Liver (tissue), 3 donors: ENCODE measurements around the gene PRR9.

Experiments
- EGR1 ChIP-seq, 2 donors: IDR thresholded peaks; 2 replicates each; pipeline ENCODE4 v1.6.1; 2016 to 2018; ENCODE audit warnings: antibody characterized with exemption in 2 of 2, low read depth in 2 of 2
- FOXA1 ChIP-seq: IDR thresholded peaks from 2 replicates; pipeline ENCODE4 v1.6.1; 2016; ENCODE audit warnings: antibody characterized with exemption
- FOXA2 ChIP-seq: IDR thresholded peaks from 2 replicates; pipeline ENCODE4 v1.6.1; 2016; ENCODE audit warnings: antibody characterized with exemption
- GABPA ChIP-seq, 2 donors: IDR thresholded peaks in 1 of 2; conservative IDR thresholded peaks in 1 of 2; 2 replicates each; pipeline ENCODE4 v1.6.1; 2016; ENCODE audit warnings: antibody characterized with exemption in 2 of 2, mild to moderate bottlenecking in 1 of 2, moderate library complexity in 1 of 2
- HNF4A ChIP-seq, 2 donors: conservative IDR thresholded peaks; 2 replicates each; pipeline ENCODE4 v1.6.1; 2016; ENCODE audit warnings: antibody characterized with exemption in 2 of 2, mild to moderate bottlenecking in 2 of 2
- JUND ChIP-seq, 2 donors: IDR thresholded peaks; 2 replicates each; pipeline ENCODE4 v1.6.1; 2016; ENCODE audit warnings: antibody characterized with exemption in 2 of 2
- RAD21 ChIP-seq, 2 donors: IDR thresholded peaks; 2 replicates each; pipeline ENCODE4 v1.6.1; 2016; ENCODE audit warnings: antibody characterized with exemption in 2 of 2, mild to moderate bottlenecking in 2 of 2
- RXRA ChIP-seq, 2 donors: IDR thresholded peaks; 2 replicates each; pipeline ENCODE4 v1.6.1; 2017 to 2018; ENCODE audit warnings: antibody characterized with exemption in 2 of 2, mild to moderate bottlenecking in 1 of 2
- SP1 ChIP-seq: IDR thresholded peaks from 2 replicates; pipeline ENCODE4 v1.6.1; 2018; ENCODE audit warnings: antibody characterized with exemption, mild to moderate bottlenecking
- TAF1 ChIP-seq: conservative IDR thresholded peaks from 2 replicates; pipeline ENCODE4 v1.6.1; 2016; ENCODE audit warnings: antibody characterized with exemption, mild to moderate bottlenecking
- YY1 ChIP-seq: IDR thresholded peaks from 2 replicates; pipeline ENCODE4 v1.6.1; 2016; ENCODE audit warnings: antibody characterized with exemption, mild to moderate bottlenecking
- TF ChIP-seq, protein P1 (sequence below): fragments of 150-350 bp; IDR thresholded peaks from 2 replicates; pipeline ENCODE4 v1.5.1; 2017; ENCODE audit warnings: improper control_type of control experiment, low read depth, low read length; ENCODE audit not compliant: missing input control
- TF ChIP-seq, protein P2 (sequence below): IDR thresholded peaks from 2 replicates; pipeline ENCODE4 v1.6.1; 2016; ENCODE audit warnings: antibody characterized with exemption, mild to moderate bottlenecking
- TF ChIP-seq, protein P3 (sequence below): IDR thresholded peaks from 2 replicates; pipeline ENCODE4 v1.6.1; 2016; ENCODE audit warnings: antibody characterized with exemption
- donor health status: healthy.
- donor health status: healthy.

DNA sequence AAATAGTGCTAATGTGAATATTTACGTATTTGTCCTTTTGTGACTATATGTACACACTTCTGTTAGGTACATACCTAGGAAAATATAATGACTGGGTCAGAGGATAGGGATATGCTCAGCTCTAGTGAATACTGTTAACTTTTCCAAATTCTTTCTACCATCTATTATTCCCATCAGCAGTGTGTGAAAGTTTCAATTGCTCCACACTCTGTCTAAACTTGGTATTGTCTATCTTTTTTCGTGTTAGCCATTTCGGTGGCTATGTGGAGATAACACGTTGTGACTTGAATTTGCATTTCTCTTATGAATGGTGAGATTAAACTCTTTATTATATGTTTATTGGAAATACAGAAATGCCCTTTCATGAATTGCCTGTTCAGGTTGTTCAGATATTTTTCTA lies 36.8 kb upstream of the PRR9 start:
- TF ChIP-seq, protein P1, sequence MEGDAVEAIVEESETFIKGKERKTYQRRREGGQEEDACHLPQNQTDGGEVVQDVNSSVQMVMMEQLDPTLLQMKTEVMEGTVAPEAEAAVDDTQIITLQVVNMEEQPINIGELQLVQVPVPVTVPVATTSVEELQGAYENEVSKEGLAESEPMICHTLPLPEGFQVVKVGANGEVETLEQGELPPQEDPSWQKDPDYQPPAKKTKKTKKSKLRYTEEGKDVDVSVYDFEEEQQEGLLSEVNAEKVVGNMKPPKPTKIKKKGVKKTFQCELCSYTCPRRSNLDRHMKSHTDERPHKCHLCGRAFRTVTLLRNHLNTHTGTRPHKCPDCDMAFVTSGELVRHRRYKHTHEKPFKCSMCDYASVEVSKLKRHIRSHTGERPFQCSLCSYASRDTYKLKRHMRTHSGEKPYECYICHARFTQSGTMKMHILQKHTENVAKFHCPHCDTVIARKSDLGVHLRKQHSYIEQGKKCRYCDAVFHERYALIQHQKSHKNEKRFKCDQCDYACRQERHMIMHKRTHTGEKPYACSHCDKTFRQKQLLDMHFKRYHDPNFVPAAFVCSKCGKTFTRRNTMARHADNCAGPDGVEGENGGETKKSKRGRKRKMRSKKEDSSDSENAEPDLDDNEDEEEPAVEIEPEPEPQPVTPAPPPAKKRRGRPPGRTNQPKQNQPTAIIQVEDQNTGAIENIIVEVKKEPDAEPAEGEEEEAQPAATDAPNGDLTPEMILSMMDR, result no peak
- TF ChIP-seq, protein P2, sequence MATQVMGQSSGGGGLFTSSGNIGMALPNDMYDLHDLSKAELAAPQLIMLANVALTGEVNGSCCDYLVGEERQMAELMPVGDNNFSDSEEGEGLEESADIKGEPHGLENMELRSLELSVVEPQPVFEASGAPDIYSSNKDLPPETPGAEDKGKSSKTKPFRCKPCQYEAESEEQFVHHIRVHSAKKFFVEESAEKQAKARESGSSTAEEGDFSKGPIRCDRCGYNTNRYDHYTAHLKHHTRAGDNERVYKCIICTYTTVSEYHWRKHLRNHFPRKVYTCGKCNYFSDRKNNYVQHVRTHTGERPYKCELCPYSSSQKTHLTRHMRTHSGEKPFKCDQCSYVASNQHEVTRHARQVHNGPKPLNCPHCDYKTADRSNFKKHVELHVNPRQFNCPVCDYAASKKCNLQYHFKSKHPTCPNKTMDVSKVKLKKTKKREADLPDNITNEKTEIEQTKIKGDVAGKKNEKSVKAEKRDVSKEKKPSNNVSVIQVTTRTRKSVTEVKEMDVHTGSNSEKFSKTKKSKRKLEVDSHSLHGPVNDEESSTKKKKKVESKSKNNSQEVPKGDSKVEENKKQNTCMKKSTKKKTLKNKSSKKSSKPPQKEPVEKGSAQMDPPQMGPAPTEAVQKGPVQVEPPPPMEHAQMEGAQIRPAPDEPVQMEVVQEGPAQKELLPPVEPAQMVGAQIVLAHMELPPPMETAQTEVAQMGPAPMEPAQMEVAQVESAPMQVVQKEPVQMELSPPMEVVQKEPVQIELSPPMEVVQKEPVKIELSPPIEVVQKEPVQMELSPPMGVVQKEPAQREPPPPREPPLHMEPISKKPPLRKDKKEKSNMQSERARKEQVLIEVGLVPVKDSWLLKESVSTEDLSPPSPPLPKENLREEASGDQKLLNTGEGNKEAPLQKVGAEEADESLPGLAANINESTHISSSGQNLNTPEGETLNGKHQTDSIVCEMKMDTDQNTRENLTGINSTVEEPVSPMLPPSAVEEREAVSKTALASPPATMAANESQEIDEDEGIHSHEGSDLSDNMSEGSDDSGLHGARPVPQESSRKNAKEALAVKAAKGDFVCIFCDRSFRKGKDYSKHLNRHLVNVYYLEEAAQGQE, result no peak
- TF ChIP-seq, protein P3, sequence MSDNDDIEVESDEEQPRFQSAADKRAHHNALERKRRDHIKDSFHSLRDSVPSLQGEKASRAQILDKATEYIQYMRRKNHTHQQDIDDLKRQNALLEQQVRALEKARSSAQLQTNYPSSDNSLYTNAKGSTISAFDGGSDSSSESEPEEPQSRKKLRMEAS, result no peak
- TF ChIP-seq HNF4A (conservative IDR thresholded peaks at IDR 0.05) (no peak), GABPA (IDR thresholded peaks at IDR 0.05 in 1 of 2, conservative IDR thresholded peaks at IDR 0.05 in 1 of 2) (no peak), RXRA (IDR thresholded peaks at IDR 0.05) (no peak), SP1 (no peak), RAD21 (IDR thresholded peaks at IDR 0.05) (no peak), YY1 (no peak), FOXA1 (no peak), JUND (IDR thresholded peaks at IDR 0.05) (no peak), TAF1 (no peak), EGR1 (IDR thresholded peaks at IDR 0.05; ENCODE audit: low read depth in 2 of 2) (no peak), FOXA2 (no peak)
